HCT116 (cell line): ENCODE measurements around the gene TNFRSF21.

Experiments used
- EGR1 ChIP-seq: IDR thresholded peaks from 2 replicates; pipeline ENCODE4 v1.6.1; 2012; ENCODE audit warnings: low read depth
- EZH2 ChIP-seq: fragments of 200-600 bp; sonication (generic); IDR thresholded peaks from 2 replicates; pipeline ENCODE4 v1.6.1; 2017; ENCODE audit warnings: antibody characterized with exemption, mixed run types
- EZH2phosphoT487 ChIP-seq: fragments of 200-600 bp; IDR thresholded peaks from 2 replicates; pipeline ENCODE4 v1.6.1; 2018; ENCODE audit warnings: antibody characterized with exemption, borderline replicate concordance
- POLR2A ChIP-seq: IDR thresholded peaks from 2 replicates; pipeline ENCODE4 v1.7.0; 2011; ENCODE audit warnings: borderline replicate concordance; ENCODE audit not compliant: insufficient read depth, insufficient read length; ENCODE audit errors: extremely low read depth
- POLR2AphosphoS5 ChIP-seq: IDR thresholded peaks from 2 replicates; pipeline ENCODE4 v1.6.1; 2011; ENCODE audit warnings: mild to moderate bottlenecking, low read depth, low read length, moderate library complexity
- RAD21 ChIP-seq: IDR thresholded peaks from 2 replicates; pipeline ENCODE4 v1.6.1; 2012; ENCODE audit warnings: low read depth, mild to moderate bottlenecking
- SIN3A ChIP-seq: IDR thresholded peaks from 2 replicates; pipeline ENCODE4 v1.6.1; 2012; ENCODE audit warnings: low read depth
- SRF ChIP-seq: IDR thresholded peaks from 2 replicates; pipeline ENCODE4 v1.6.1; 2012; ENCODE audit warnings: low read depth
- ZFX ChIP-seq: fragments of 450-650 bp; IDR thresholded peaks from 2 replicates; pipeline ENCODE4 v1.6.1; 2017
- ZNF274 ChIP-seq: fragments of 200-500 bp; sonication (Bioruptor generic); IDR thresholded peaks from 2 replicates; pipeline ENCODE4 v1.6.1; 2014; ENCODE audit warnings: mild to moderate bottlenecking, low read depth, low read length, inconsistent platforms
- TF ChIP-seq, protein P1 (sequence below), 3 experiments: fragments of 200-600 bp in 1 of 3; sonication (generic) in 1 of 3; IDR thresholded peaks in 2 of 3; conservative IDR thresholded peaks in 1 of 3; 2 replicates each; pipeline ENCODE4 v1.5.1; 2012 to 2017; ENCODE audit warnings: low read depth in 2 of 3, low read length in 2 of 3, antibody characterized with exemption in 1 of 3, borderline replicate concordance in 1 of 3, control low read depth in 1 of 3, mild to moderate bottlenecking in 1 of 3, mixed read lengths in 1 of 3, mixed run types in 1 of 3, moderate library complexity in 1 of 3; ENCODE audit not compliant: insufficient read depth in 1 of 3
- TF ChIP-seq, protein P2 (sequence below): IDR thresholded peaks from 2 replicates; pipeline ENCODE4 v1.6.1; 2012
- TF ChIP-seq, protein P3 (sequence below): IDR thresholded peaks from 2 replicates; pipeline ENCODE4 v1.6.1; 2012

DNA sequence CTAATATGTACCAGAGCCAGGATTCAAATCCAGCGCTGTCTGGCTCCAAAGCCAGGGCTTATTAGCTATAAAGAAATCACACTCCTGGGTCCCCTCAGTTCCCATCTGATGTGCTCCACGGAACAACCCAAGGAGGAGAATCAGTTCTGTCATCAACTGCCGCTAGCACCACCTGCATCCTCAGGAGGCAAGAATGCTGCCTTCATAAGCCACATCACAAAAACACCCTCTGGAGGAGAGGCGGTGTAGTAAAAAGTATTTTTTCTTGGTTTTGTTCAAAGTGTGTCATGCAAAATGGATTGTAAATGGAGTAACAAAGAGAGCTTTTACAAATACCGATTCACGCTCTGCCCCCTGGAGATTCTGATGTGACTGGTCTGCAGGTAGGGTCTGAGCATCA lies 57.1 kb downstream of the TNFRSF21 start:
- TF ChIP-seq, protein P1, sequence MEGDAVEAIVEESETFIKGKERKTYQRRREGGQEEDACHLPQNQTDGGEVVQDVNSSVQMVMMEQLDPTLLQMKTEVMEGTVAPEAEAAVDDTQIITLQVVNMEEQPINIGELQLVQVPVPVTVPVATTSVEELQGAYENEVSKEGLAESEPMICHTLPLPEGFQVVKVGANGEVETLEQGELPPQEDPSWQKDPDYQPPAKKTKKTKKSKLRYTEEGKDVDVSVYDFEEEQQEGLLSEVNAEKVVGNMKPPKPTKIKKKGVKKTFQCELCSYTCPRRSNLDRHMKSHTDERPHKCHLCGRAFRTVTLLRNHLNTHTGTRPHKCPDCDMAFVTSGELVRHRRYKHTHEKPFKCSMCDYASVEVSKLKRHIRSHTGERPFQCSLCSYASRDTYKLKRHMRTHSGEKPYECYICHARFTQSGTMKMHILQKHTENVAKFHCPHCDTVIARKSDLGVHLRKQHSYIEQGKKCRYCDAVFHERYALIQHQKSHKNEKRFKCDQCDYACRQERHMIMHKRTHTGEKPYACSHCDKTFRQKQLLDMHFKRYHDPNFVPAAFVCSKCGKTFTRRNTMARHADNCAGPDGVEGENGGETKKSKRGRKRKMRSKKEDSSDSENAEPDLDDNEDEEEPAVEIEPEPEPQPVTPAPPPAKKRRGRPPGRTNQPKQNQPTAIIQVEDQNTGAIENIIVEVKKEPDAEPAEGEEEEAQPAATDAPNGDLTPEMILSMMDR (IDR thresholded peaks at IDR 0.05 in 2 of 3, conservative IDR thresholded peaks at IDR 0.05 in 1 of 3; ENCODE audit: borderline replicate concordance in 1 of 3, insufficient read depth in 1 of 3, low read depth in 2 of 3, low read length in 2 of 3), result no peak
- no peak for TF ChIP-seq SRF
- TF ChIP-seq POLR2AphosphoS5, result no peak
- no peak for TF ChIP-seq POLR2A
- no peak for TF ChIP-seq ZFX
- no peak for TF ChIP-seq EGR1
- TF ChIP-seq, protein P2, sequence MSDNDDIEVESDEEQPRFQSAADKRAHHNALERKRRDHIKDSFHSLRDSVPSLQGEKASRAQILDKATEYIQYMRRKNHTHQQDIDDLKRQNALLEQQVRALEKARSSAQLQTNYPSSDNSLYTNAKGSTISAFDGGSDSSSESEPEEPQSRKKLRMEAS, result no peak
- no peak for TF ChIP-seq RAD21
- TF ChIP-seq EZH2, result no peak
- TF ChIP-seq SIN3A, result no peak
- TF ChIP-seq ZNF274, result no peak
- TF ChIP-seq, protein P3, sequence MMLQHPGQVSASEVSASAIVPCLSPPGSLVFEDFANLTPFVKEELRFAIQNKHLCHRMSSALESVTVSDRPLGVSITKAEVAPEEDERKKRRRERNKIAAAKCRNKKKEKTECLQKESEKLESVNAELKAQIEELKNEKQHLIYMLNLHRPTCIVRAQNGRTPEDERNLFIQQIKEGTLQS, result no peak
- TF ChIP-seq EZH2phosphoT487, result no peak
